Mesenchymal stem cell (in vitro differentiated cells and primary cell): Measurements from ENCODE around the gene RNF167.

Source experiments
- DNase-seq: peaks from one replicate; pipeline ENCODE4 v3.0.0-alpha.2; 2013
- H2AFZ ChIP-seq: one replicate; pipeline ENCODE4 v1.6.1; 2013; ENCODE audit warnings: low read depth, mild to moderate bottlenecking, control low read depth, inconsistent platforms, low read length, moderate library complexity
- H2AK5ac ChIP-seq: 2 replicates; pipeline ENCODE4 v1.6.1; 2013; ENCODE audit warnings: low read length, moderate library complexity, mild to moderate bottlenecking, inconsistent platforms; ENCODE audit not compliant: severe bottlenecking
- H2BK120ac ChIP-seq: one replicate; pipeline ENCODE4 v1.6.1; 2013; ENCODE audit warnings: low read depth, mild to moderate bottlenecking, inconsistent platforms, low read length, moderate library complexity
- H2BK12ac ChIP-seq, 2 experiments: one replicate each; pipeline ENCODE4 v1.6.1; 2013; ENCODE audit warnings: inconsistent platforms in 2 of 2, low read length in 2 of 2, mild to moderate bottlenecking in 2 of 2, moderate library complexity in 2 of 2, control low read depth in 1 of 2
- H2BK15ac ChIP-seq: one replicate; pipeline ENCODE4 v1.6.1; 2013; ENCODE audit warnings: mild to moderate bottlenecking, low read depth, inconsistent platforms; ENCODE audit not compliant: poor library complexity, severe bottlenecking
- H2BK5ac ChIP-seq: 2 replicates; pipeline ENCODE4 v1.6.1; 2013; ENCODE audit warnings: low read depth, mild to moderate bottlenecking, low read length, control low read depth, inconsistent platforms; ENCODE audit not compliant: poor library complexity, severe bottlenecking
- H3K14ac ChIP-seq, 2 experiments: one replicate each; pipeline ENCODE4 v1.6.1; 2013; ENCODE audit warnings: inconsistent platforms in 2 of 2, low read length in 2 of 2, control low read depth in 1 of 2, mild to moderate bottlenecking in 1 of 2, moderate library complexity in 1 of 2
- H3K18ac ChIP-seq, 2 experiments: one replicate each; pipeline ENCODE4 v1.6.1; 2013; ENCODE audit warnings: inconsistent platforms in 2 of 2, low read length in 2 of 2, control low read depth in 1 of 2, low read depth in 1 of 2, mild to moderate bottlenecking in 1 of 2
- H3K23ac ChIP-seq, 2 experiments: one replicate each; pipeline ENCODE4 v1.6.1; 2013; ENCODE audit warnings: inconsistent platforms in 2 of 2, low read length in 2 of 2, mild to moderate bottlenecking in 2 of 2, moderate library complexity in 2 of 2, control low read depth in 1 of 2
- H3K27ac ChIP-seq: 2 replicates; pipeline ENCODE4 v1.5.1; 2013; ENCODE audit warnings: mild to moderate bottlenecking, moderate library complexity, low read length, control low read depth, inconsistent platforms; ENCODE audit not compliant: poor library complexity, severe bottlenecking
- H3K27me3 ChIP-seq, 2 experiments: 2 replicates each; pipeline versions ENCODE4 v1.6.1 to v1.7.0; 2013; ENCODE audit warnings: low read length in 2 of 2, mild to moderate bottlenecking in 2 of 2, moderate library complexity in 2 of 2, control low read depth in 1 of 2, inconsistent platforms in 1 of 2; ENCODE audit not compliant: control insufficient read depth in 1 of 2, insufficient read depth in 1 of 2
- H3K36me3 ChIP-seq, 2 experiments: 2 replicates each; pipeline versions ENCODE4 v1.6.1 to v1.7.0; 2013; ENCODE audit warnings: low read length in 2 of 2, control low read depth in 1 of 2, inconsistent platforms in 1 of 2, low read depth in 1 of 2, mild to moderate bottlenecking in 1 of 2; ENCODE audit not compliant: insufficient read depth in 2 of 2, control insufficient read depth in 1 of 2
- H3K4ac ChIP-seq, 2 experiments: one replicate each; pipeline ENCODE4 v1.6.1; 2013; ENCODE audit warnings: inconsistent platforms in 2 of 2, low read length in 2 of 2, mild to moderate bottlenecking in 2 of 2, moderate library complexity in 2 of 2, control low read depth in 1 of 2, low read depth in 1 of 2
- H3K4me1 ChIP-seq: 2 replicates; pipeline ENCODE4 v1.6.1; 2013; ENCODE audit warnings: low read depth, low read length, control low read depth; ENCODE audit not compliant: control insufficient read depth, insufficient read depth
- H3K4me2 ChIP-seq: 2 replicates; pipeline ENCODE4 v1.6.1; 2013; ENCODE audit warnings: low read length, mild to moderate bottlenecking, inconsistent platforms; ENCODE audit not compliant: poor library complexity, severe bottlenecking
- H3K4me3 ChIP-seq, 2 experiments: 2 replicates each; pipeline versions ENCODE4 v1.5.1 to v1.7.0; 2013; ENCODE audit warnings: low read length in 2 of 2, mild to moderate bottlenecking in 2 of 2, control low read depth in 1 of 2, low read depth in 1 of 2; ENCODE audit not compliant: insufficient read depth in 1 of 2
- H3K79me1 ChIP-seq: replicated peaks from 2 replicates; pipeline ENCODE4 v1.6.1; 2013; ENCODE audit warnings: mild to moderate bottlenecking, control low read depth, low read length, inconsistent platforms; ENCODE audit not compliant: poor library complexity, severe bottlenecking
- H3K9ac ChIP-seq: 2 replicates; pipeline ENCODE4 v1.7.0; 2013; ENCODE audit warnings: mild to moderate bottlenecking, low read length, moderate library complexity
- H3K9me3 ChIP-seq: 2 replicates; pipeline ENCODE4 v1.7.0; 2013; ENCODE audit warnings: mild to moderate bottlenecking, low read length; ENCODE audit not compliant: control insufficient read depth
- H4K8ac ChIP-seq: one replicate; pipeline ENCODE4 v1.6.1; 2013; ENCODE audit warnings: inconsistent platforms, mild to moderate bottlenecking, low read length, moderate library complexity
- H4K91ac ChIP-seq: one replicate; pipeline ENCODE4 v1.6.1; 2013; ENCODE audit warnings: mild to moderate bottlenecking, low read length, inconsistent platforms
- WGBS: methylation state at CpG from one replicate; pipeline ENCODE4 v1.1.7; 2013; ENCODE audit warnings: mixed read lengths; 5-methylcytosine and 5-hydroxymethylcytosine counted together

Gene RNF167

DNA sequence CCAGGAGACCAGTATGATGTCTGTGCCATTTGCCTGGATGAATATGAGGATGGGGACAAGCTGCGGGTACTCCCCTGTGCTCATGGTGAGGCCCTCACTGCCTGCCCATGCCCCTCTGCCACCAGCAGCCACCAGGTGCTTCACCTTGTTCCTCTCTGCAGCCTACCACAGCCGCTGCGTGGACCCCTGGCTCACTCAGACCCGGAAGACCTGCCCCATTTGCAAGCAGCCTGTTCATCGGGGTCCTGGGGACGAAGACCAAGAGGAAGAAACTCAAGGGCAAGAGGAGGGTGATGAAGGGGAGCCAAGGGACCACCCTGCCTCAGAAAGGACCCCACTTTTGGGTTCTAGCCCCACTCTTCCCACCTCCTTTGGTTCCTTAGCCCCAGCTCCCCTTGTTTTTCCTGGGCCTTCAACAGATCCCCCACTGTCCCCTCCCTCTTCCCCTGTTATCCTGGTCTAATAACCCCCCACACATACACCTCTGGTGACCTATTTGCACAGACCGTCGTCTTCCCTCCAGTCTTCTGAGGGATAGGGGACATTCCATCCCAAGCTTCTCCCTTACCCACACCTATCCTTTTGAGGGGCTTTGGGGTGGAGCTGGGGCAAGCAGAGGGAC is 4.6 kb downstream of the RNF167 start:
- Histone ChIP-seq H3K36me3 (peaks cover 42 to 51% of the 10 kb centered on the region in 2 experiments), H3K9me3 (no peaks in the 10 kb centered on the region), H2BK12ac (no peak overlapping the region), H2AFZ (no peak overlapping the region), H3K27ac (peak overlapping the region; percentile 98), H3K4ac (peak overlapping the region in 1 of 2 experiments; percentile 13), H3K4me2 (peak overlapping the region; percentile 93), H3K14ac (no peak overlapping the region), H2BK15ac (no peak overlapping the region), H3K4me3 (peak overlapping the region in 1 of 2 experiments; percentile 95), H3K79me1 (no peaks in the 10 kb centered on the region), H4K91ac (no peak overlapping the region), H3K27me3 (no peaks in the 10 kb centered on the region), H2AK5ac (peak overlapping the region; percentile 67), H3K9ac (peak overlapping the region; percentile 97), H3K18ac (peak overlapping the region in 1 of 2 experiments; percentile 14), H4K8ac (peak overlapping the region; percentile 45), H3K23ac (no peak overlapping the region), H2BK5ac (peak overlapping the region; percentile 33), H2BK120ac (no peak overlapping the region), H3K4me1 (peaks cover 30% of the 10 kb centered on the region)
- no peak for DNase-seq
- 73% methylated on average over 6 of the region's 8 CpGs for WGBS

DNA sequence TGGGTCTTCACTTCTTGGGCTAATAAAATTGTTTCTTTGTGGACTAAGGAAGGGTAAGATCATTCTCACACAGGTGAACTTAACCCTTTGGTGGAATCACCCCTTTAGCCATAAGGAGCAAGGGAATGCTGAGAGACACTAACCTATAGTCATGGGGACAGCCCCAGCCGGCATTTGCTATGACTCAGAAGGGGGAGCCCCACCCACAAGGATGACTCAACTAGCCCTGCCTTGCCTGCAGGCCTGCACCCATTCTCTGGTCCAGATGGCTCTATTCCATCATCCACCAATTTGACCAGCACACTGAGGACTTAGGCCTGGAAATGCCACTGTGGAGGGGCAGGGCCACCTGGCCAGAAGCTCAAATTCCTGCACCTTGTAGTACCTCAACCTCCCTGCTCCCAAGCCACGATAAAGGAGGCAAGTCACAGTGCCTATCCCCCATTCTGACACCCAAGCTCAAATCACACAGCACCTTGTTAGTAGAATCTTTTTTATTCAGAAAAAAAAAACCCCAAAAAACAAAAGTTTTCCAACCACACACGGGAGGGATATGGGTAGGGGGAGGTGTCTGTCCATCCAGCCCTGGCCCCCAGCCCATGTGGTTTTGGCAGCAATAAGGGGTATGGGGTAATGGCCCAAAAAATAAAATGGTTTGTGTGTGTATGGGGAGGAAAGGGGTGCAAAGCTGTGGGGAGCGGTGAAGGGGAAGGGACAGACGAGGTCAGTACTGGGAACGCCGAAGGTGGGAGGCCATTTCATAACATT is 5.3 kb downstream of the RNF167 start:
- no peaks in the 10 kb centered on the region for H3K9me3 ChIP-seq
- 64% methylated on average over 7 of the region's 7 CpGs for WGBS

DNA sequence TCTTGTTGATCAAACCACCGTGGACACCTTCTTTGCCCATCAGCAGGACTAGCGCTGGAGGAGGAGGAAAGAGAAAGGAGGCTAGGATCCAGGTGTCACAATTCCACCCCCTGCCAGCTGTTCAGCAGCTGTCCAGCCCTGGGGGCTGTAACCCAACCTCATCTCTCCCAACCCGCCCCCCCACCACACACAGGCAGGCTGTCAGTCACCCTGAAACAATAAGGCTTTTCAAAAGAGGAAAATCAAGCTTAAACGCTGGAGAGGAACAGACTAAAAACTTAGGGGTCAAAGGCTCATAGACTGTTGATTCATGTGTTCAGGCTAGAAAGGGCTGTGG is 5.8 kb downstream of the RNF167 start:
- H3K27me3 ChIP-seq, result no peaks in the 10 kb centered on the region
- no peak for DNase-seq
- no peak overlapping the region for H4K91ac ChIP-seq
- H4K8ac ChIP-seq, result no peak overlapping the region
- no peak overlapping the region for H2AK5ac ChIP-seq
- H2AFZ ChIP-seq, result no peak overlapping the region
- peak overlapping the region; percentile 93 for H3K4me2 ChIP-seq
- no peak overlapping the region for H3K14ac ChIP-seq
- H3K9me3 ChIP-seq, result no peaks in the 10 kb centered on the region
- peaks cover 4% of the 10 kb centered on the region for H3K79me1 ChIP-seq
- H3K9ac ChIP-seq, result peak overlapping the region; percentile 97
- no peak overlapping the region for H2BK120ac ChIP-seq
- H3K4me3 ChIP-seq, result peak overlapping the region in 1 of 2 experiments; percentile 95
- H2BK12ac ChIP-seq, result no peak overlapping the region
- H2BK5ac ChIP-seq, result no peak overlapping the region
- H3K36me3 ChIP-seq, result peaks cover 42 to 51% of the 10 kb centered on the region in 2 experiments
- peak overlapping the region; percentile 98 for H3K27ac ChIP-seq
- H3K4ac ChIP-seq, result no peak overlapping the region
- WGBS, result 33% methylated on average over 4 of the region's 4 CpGs
- no peak overlapping the region for H2BK15ac ChIP-seq
- H3K18ac ChIP-seq, result no peak overlapping the region
- H3K23ac ChIP-seq, result no peak overlapping the region
- peaks cover 37% of the 10 kb centered on the region for H3K4me1 ChIP-seq

More for the DNA sequence above, 5.3 kb downstream of the RNF167 start:
- H3K4me1 ChIP-seq, result peaks cover 34% of the 10 kb centered on the region
- no peak overlapping the region for H3K18ac ChIP-seq
- DNase-seq, result peak; percentile 93
- H3K14ac ChIP-seq, result no peak overlapping the region
- no peaks in the 10 kb centered on the region for H3K79me1 ChIP-seq
- peak overlapping the region; percentile 97 for H3K9ac ChIP-seq
- H2BK120ac ChIP-seq, result no peak overlapping the region
- peaks cover 42 to 51% of the 10 kb centered on the region in 2 experiments for H3K36me3 ChIP-seq
- peak overlapping the region; percentile 45 for H4K8ac ChIP-seq
- peak overlapping the region; percentile 79 for H2AK5ac ChIP-seq
- no peak overlapping the region for H2AFZ ChIP-seq
- H3K27me3 ChIP-seq, result no peaks in the 10 kb centered on the region
- H3K23ac ChIP-seq, result no peak overlapping the region
- H2BK12ac ChIP-seq, result no peak overlapping the region
- H3K4me3 ChIP-seq, result peak overlapping the region in 1 of 2 experiments; percentile 95
- H4K91ac ChIP-seq, result no peak overlapping the region
- peak overlapping the region; percentile 98 for H3K27ac ChIP-seq
- no peak overlapping the region for H2BK15ac ChIP-seq
- H3K4me2 ChIP-seq, result peak overlapping the region; percentile 93
- peak overlapping the region; percentile 33 for H2BK5ac ChIP-seq
- H3K4ac ChIP-seq, result no peak overlapping the region

DNA sequence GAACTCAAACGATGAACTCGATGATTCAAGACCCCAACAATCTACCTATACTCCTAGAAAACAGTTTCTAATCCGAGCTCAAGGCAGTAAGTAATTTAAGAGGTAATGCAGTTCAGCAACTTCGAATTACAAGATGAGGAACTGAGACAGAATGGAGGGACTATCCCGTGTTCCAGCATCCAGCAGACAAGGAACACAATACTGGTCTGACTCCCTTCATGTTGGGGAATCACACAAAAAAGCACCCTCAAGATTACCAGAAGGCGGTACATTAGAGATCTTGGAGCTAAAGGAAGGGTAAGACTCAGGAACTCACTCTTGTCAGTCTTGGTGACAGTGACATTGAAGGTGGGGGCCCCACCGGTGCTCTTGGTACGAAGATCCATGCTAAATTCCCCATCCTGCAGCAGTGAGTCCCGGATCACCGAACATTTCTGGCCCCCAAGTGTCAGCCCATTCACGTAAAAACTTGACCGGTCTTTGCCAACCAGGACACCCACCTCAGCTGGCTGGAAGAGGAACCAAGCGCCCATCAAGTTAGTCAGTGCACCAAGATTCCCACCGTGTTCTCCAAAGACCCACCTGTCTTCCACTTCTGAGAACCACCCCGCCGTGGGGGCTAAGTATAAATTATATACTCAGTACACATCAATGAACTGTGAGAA is 6.4 kb downstream of the RNF167 start:
- peak overlapping the region in 1 of 2 experiments; percentile 18 for H3K23ac ChIP-seq
- no peak overlapping the region for H2AFZ ChIP-seq
- H2AK5ac ChIP-seq, result peak overlapping the region; percentile 61
- peak overlapping the region; percentile 97 for H3K9ac ChIP-seq
- H2BK15ac ChIP-seq, result no peak overlapping the region
- no peak overlapping the region for H2BK120ac ChIP-seq
- peak overlapping the region; percentile 98 for H3K27ac ChIP-seq
- no peak overlapping the region for H3K4ac ChIP-seq
- no peak overlapping the region for H4K8ac ChIP-seq
- no peaks in the 10 kb centered on the region for H3K27me3 ChIP-seq
- H3K36me3 ChIP-seq, result peaks cover 42 to 51% of the 10 kb centered on the region in 2 experiments
- WGBS, result 62% methylated on average over 12 of the region's 16 CpGs
- no peak overlapping the region for H2BK5ac ChIP-seq
- H3K14ac ChIP-seq, result no peak overlapping the region
- no peaks in the 10 kb centered on the region for H3K9me3 ChIP-seq
- H3K18ac ChIP-seq, result no peak overlapping the region
- no peak overlapping the region for H2BK12ac ChIP-seq
- peak overlapping the region; percentile 52 to 95 for H3K4me3 ChIP-seq
- H3K4me2 ChIP-seq, result peak overlapping the region; percentile 93
- H4K91ac ChIP-seq, result no peak overlapping the region
- H3K79me1 ChIP-seq, result peaks cover 7% of the 10 kb centered on the region
- no peak for DNase-seq
- peaks cover 41% of the 10 kb centered on the region for H3K4me1 ChIP-seq
